Glomerular endothelial cell (primary cell): ENCODE measurements around the gene ATP8A1. TPM values are rescaled to one million over a fixed set of nuclear protein-coding genes. Genes with fewer than 3 reads are reported as not detected.

Experiments used
- DNase-seq: peaks from one replicate; pipeline ENCODE4 v3.0.0-alpha.2; 2011; ENCODE audit warnings: low read depth, low spot score; ENCODE audit errors: extremely low read depth
- total RNA-seq: library from RNA; depleted of rRNA; stranded (reverse); fragments of >200 nt; gene quantifications from 2 replicates; pipeline ENCODE4 v1.2.3, GENCODE V29; 2015

Gene ATP8A1
- total RNA-seq, 1 donor from 2014 or later, result 9.7 TPM

DNA sequence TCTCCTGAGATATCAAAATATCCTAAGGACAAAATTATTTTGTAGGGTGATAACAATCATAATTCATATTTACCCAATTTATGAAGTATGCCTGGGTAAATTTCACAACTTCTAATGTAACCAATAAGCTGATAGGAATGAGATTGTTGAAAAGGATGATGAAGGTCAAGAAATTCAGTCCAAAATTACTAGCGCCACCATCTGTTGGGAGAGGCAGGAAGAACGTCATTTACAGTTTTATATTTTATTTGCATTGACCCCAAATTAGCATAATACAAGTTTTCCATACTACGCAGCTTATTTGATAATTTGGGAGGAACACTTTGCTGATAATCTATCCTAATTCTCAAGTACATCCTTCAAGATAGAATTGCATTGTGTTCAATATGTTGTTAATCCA is 78.7 kb downstream of the ATP8A1 start:
- no peak for DNase-seq

- no peak for DNase-seq
Observed at GRCh38 chr4:42574870-42575430, 82.0 kb downstream of the ATP8A1 start.

DNA sequence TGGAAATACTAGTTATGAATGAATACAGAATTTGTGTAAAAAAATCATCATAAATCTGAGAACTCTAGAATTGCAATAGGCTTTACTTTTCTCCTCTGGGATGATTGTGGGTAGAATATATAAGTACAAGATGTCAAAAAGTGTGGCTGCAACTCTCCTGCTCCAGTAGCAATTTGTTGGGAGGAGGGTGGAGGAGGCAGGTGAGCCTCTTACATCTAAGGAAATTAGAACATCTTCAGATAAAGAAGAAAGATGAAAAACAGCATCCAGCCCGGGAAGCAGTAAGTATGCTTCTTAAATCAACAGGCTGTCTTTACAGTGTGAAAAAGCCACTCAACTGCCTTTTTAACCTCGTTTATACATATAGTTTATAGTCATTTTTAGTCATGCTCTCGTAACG is 83.7 kb downstream of the ATP8A1 start:
- DNase-seq, result no peak

- DNase-seq, result no peak
Observed at GRCh38 chr4:42570221-42570620, 86.7 kb downstream of the ATP8A1 start.

- DNase-seq, result peak; percentile 29
Observed at GRCh38 chr4:42568610-42569207, 88.2 kb downstream of the ATP8A1 start.

GRCh38 chr4:42566835-42567234 is 90.1 kb downstream of the ATP8A1 start:
- DNase-seq, result no peak

GRCh38 chr4:42562016-42562415 is 94.9 kb downstream of the ATP8A1 start:
- no peak for DNase-seq

DNA sequence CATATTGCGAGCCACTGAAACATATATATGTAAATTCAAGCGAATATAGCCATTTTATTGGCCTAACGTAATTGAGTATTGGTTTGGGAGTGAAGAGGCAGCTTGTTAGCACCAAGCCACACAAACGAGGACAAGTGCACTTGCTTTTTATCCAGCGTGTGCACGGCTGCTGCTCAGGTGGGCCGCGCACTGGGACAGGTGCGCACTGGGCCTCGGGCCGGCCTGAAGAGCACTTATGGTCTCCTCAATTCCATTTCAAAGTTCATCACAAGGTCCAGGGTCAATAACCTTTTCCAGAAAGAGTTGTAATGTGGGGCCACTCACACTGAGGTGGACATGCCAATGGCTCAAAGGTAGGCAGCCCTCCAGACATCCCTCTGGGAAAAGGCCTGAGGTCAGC is 95.9 kb downstream of the ATP8A1 start:
- DNase-seq, result no peak

DNA sequence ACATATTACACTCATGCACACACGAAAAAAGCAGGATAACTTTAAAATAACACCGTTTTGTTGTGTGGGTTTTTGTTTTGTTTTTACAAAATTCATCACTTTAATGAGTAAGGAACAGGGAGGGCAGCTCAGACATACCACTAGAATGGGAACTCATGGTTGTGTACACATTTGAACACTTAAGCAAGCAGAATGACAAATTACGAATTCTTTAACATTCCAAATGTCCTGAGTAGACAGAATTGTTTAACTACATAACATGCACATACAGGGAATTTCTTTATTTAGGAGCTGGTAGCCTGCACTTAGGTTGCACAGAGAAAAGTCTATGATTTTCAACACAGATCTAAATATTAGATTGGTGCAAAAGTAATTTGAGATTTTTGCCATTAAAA is 96.4 kb downstream of the ATP8A1 start:
- DNase-seq, result no peak

DNA sequence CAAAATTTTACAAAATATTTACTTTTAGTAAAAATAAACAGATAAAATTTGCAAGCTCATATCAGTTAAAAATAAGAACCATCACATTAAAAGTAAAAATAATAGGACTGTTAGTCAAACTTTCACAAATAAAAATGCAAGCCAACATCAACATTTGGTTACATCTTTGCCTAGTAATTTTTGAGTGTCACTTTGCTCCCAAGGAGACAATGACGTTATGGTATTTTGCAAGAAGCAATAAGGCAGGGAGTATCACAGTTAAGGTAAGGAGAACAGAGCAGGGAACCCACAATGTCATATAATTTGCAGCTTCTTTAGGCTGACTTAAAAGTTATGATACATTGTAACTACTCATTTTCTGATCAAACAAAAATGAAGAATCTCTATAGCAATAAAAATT is 98.7 kb downstream of the ATP8A1 start:
- no peak for DNase-seq

- no peak for DNase-seq
Observed at GRCh38 chr4:42555828-42556227, 101.1 kb downstream of the ATP8A1 start.

DNA sequence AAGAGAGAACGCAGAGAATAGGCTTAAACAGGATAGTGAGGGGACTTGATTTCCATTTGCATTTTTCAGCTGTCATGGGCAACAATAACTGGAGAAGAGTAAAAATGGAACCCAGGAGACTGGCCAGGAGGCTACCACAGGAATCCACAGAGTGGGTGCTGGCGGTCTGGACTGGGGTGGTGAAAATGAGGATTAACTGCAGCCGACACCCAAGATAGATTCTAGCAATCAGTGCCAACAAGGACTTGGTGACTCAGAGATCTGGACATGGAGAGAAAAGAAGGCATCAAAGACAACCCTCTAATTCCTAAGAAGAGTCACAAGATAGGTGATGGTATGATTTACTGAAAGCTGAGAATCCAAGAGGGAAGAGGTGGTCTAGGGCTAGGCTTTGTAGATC is 102.8 kb downstream of the ATP8A1 start:
- DNase-seq, result no peak

DNA sequence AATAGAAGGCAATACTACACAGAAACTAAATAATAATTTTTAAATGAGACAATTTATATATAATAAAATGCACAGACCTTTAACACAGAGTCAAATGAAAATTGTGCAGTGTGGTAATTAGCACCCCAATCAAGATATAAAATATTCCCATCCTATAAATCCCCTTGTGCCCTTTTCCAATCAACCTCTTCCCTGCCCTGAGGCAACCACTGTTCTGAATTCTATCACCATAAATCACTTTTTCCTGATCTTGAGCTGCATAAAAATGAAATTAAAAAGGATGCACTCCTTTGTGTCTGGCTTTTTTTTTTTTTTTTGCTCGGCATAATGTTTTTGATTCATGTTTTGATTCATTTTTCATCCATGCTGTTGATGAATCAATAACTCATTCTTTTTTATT is 107.0 kb downstream of the ATP8A1 start:
- DNase-seq, result no peak

DNA sequence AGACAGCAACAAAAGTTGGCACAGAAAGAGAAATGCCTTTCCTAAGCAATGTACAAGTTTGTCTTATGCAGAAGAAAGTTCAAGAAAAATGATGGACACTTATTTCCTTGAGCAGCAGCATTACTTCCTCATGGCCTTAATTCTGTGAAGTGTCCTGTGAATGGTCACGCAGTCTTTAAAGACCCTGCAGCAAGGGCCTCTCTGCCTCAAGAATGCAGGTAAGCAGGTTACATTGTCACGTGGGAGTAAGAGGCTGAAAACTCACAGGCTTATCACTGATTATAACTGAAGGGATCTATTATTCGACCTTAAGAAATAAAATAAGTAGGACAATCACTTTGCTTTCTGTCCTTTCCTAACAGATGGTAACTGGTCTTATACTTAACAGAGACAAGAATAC is 109.1 kb downstream of the ATP8A1 start:
- no peak for DNase-seq

- no peak for DNase-seq
Observed at GRCh38 chr4:42543762-42544161, 113.1 kb downstream of the ATP8A1 start.

GRCh38 chr4:42543126-42543525 is 113.8 kb downstream of the ATP8A1 start:
- no peak for DNase-seq

- DNase-seq, result no peak
Observed at GRCh38 chr4:42541647-42542046, 115.3 kb downstream of the ATP8A1 start.

DNA sequence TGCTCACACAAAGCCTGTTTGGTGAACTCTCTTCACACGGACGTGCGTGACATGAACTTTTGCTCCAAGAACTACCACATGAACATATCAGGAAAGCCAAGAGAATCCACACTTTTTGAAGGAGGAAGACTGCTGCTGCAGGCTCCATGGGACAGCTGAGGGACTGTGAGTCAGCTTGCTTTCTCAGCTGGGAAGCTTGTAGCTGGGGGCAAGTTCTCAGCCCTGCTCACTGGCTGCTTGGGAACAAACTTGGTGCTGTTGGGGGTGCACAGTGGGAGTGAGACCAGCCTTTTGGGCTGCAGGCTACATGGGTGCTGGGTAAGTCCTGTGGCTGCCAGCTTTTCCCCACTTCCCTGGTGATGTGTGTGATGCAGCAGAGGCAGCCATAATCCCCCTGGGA is 123.9 kb downstream of the ATP8A1 start:
- no peak for DNase-seq

- no peak for DNase-seq
Observed at GRCh38 chr4:42531341-42532030, 125.4 kb downstream of the ATP8A1 start.

DNA sequence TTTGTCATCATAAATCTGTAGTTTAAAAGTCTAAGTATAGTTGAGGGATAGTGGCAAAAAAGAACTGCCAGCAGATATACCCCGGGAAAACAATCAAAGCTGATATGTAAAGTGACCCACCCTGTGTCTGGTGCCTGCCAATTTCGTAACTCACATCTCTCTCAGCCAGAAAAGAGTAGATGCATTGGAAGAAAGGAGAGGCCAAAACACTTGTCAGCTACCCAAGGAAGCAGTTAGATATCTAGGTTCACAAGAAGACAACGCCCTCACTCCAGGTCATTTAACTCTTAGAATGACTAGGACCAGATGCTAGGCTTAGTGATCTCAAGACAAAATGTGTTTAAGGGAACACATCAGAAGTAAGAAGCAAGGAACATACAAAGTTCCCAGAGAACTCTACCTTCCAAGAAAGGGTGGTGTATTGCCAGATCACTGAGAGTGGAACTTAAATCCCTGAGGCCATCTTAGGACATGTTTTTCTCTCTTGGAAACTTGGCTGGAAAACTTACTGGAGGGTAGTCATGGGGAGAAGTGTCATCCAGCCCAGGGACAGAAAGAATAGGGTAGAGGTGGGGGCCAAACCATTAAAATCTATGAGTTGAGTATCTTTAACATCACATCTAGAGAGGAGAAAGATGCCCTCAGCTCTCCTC is 133.7 kb downstream of the ATP8A1 start:
- DNase-seq, result no peak

DNA sequence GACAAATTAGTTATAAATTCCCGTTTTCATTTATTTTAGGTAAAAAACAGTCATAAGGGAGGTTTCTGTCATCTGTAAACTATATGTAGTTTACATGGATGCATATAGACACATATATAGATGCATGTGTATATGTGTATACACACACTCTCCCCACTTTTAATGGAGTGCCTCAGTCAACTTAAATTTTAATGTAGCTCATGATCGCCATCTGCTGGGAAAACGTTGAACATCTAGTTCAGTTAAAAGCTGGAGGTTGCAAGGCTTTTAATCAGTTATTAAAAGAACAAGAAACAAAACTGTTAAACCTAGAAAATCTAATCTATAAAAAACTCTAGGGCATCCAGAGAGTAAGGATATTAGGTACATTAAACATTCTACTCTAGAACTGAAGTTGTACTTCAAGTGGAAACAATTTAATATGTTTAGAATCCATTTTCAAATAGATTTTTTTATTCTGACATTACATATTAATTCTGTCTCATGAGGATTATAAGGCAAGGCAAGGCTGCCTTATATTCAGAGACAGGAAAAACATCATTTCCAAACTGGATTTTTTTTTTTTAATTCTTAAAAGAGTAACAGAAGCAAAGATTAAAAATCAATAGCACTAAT is 137.0 kb downstream of the ATP8A1 start:
- DNase-seq, result peak; percentile 42
